ENCODE data around the gene CSAD.

Gene CSAD

GRCh38 chr12:53118751-53119300 is 61.9 kb downstream of the CSAD start:
- no peak for ATAC-seq
- TF ChIP-seq RARB (CRISPR knock-in tag; IDR thresholded peaks at IDR 0.05) = no peak
- TF ChIP-seq ZNF565 (CRISPR knock-in tag; conservative IDR thresholded peaks at IDR 0.05; ENCODE audit: low read depth) = no peak
- no peak for TF ChIP-seq OSR1 (CRISPR knock-in tag; IDR thresholded peaks at IDR 0.05)
- no peak for TF ChIP-seq ZNF8 (CRISPR knock-in tag; IDR thresholded peaks at IDR 0.05)
- TF ChIP-seq ESRRG (CRISPR knock-in tag; IDR thresholded peaks at IDR 0.05) = no peak
- no peak for TF ChIP-seq SNAI2 (CRISPR knock-in tag; IDR thresholded peaks at IDR 0.05)
- no peak for TF ChIP-seq CREB5 (CRISPR knock-in tag; IDR thresholded peaks at IDR 0.05; ENCODE audit: low read depth)
- TF ChIP-seq CSDC2 (CRISPR knock-in tag; IDR thresholded peaks at IDR 0.05) = no peak
- TF ChIP-seq POU6F1 (CRISPR knock-in tag; IDR thresholded peaks at IDR 0.05; ENCODE audit: borderline replicate concordance, low read depth) = no peak
- TF ChIP-seq ISL1 (CRISPR knock-in tag; IDR thresholded peaks at IDR 0.05) = no peak
- TF ChIP-seq ZNF70 (CRISPR knock-in tag; IDR thresholded peaks at IDR 0.05) = no peak
- TF ChIP-seq ZC3H10 (CRISPR knock-in tag; IDR thresholded peaks at IDR 0.05) = no peak
- no peak for TF ChIP-seq CSRNP3 (CRISPR knock-in tag; IDR thresholded peaks at IDR 0.05)
- no peak for TF ChIP-seq ZFP30 (CRISPR knock-in tag; IDR thresholded peaks at IDR 0.05)
- no peak for TF ChIP-seq BACH2 (CRISPR knock-in tag; IDR thresholded peaks at IDR 0.05; ENCODE audit: borderline replicate concordance)
- TF ChIP-seq ARNTL (CRISPR knock-in tag; IDR thresholded peaks at IDR 0.05; ENCODE audit: borderline replicate concordance, low read depth) = no peak
- no peak for TF ChIP-seq TSHZ2 (CRISPR knock-in tag; IDR thresholded peaks at IDR 0.05)
- no peak for TF ChIP-seq PPARA (CRISPR knock-in tag; IDR thresholded peaks at IDR 0.05; ENCODE audit: borderline replicate concordance)
- no peak for TF ChIP-seq GLIS3 (CRISPR knock-in tag; IDR thresholded peaks at IDR 0.05)

GRCh38 chr12:53115891-53116648 is 64.7 kb downstream of the CSAD start:
- no peak for ATAC-seq
- TF ChIP-seq ARNTL (CRISPR knock-in tag; IDR thresholded peaks at IDR 0.05; ENCODE audit: borderline replicate concordance, low read depth) (no peak), ZNF565 (CRISPR knock-in tag; conservative IDR thresholded peaks at IDR 0.05; ENCODE audit: low read depth) (no peak), PPARA (CRISPR knock-in tag; IDR thresholded peaks at IDR 0.05; ENCODE audit: borderline replicate concordance) (no peak), CREB5 (CRISPR knock-in tag; IDR thresholded peaks at IDR 0.05; ENCODE audit: low read depth) (no peak), GLIS3 (CRISPR knock-in tag; IDR thresholded peaks at IDR 0.05) (no peak), ZFP3 (CRISPR knock-in tag; IDR thresholded peaks at IDR 0.05) (no peak), ISL1 (CRISPR knock-in tag; IDR thresholded peaks at IDR 0.05) (no peak), ZNF8 (CRISPR knock-in tag; IDR thresholded peaks at IDR 0.05) (no peak), SNAI2 (CRISPR knock-in tag; IDR thresholded peaks at IDR 0.05) (no peak), BACH2 (CRISPR knock-in tag; IDR thresholded peaks at IDR 0.05; ENCODE audit: borderline replicate concordance) (no peak), CSRNP3 (CRISPR knock-in tag; IDR thresholded peaks at IDR 0.05) (no peak), OSR1 (CRISPR knock-in tag; IDR thresholded peaks at IDR 0.05) (no peak), ESRRG (CRISPR knock-in tag; IDR thresholded peaks at IDR 0.05) (no peak), TOX (CRISPR knock-in tag; IDR thresholded peaks at IDR 0.05; ENCODE audit: borderline replicate concordance) (no peak), PATZ1 (CRISPR knock-in tag; IDR thresholded peaks at IDR 0.05; ENCODE audit: borderline replicate concordance) (no peak), TSHZ2 (CRISPR knock-in tag; IDR thresholded peaks at IDR 0.05) (no peak)

All from SK-N-SH treated with all-trans-retinoic acid at 6 μM for 48 hours (cell line).